Breast epithelium (tissue), 4 donors: ENCODE data around the gene DNAJC3. TPM values are rescaled to one million over a fixed set of nuclear protein-coding genes. Genes with fewer than 3 reads are reported as not detected.

Source experiments
- DNase-seq, 2 donors: peaks; one replicate each; pipeline ENCODE4 v3.0.0-alpha.2; 2019; ENCODE audit warnings: low spot score in 2 of 2
- H3K27ac ChIP-seq, 2 donors: fragments of 200-600 bp; sonication (generic) in 1 of 2; one replicate each; pipeline ENCODE4 v1.5.1; 2016 to 2019; ENCODE audit warnings: mild to moderate bottlenecking in 1 of 2
- H3K27me3 ChIP-seq, 2 donors: fragments of 200-600 bp; sonication (generic) in 1 of 2; one replicate each; pipeline versions ENCODE4 v1.5.1 to v1.6.0; 2017 to 2019; ENCODE audit warnings: control low read depth in 1 of 2, mild to moderate bottlenecking in 1 of 2
- H3K36me3 ChIP-seq: fragments of 200-600 bp; one replicate; pipeline ENCODE4 v1.5.1; 2019
- H3K4me1 ChIP-seq, 2 donors: fragments of 200-600 bp; sonication (generic); one replicate each; pipeline ENCODE4 v1.5.1; 2016 to 2019; ENCODE audit warnings: control low read depth in 1 of 2
- H3K4me3 ChIP-seq, 3 donors: fragments of 200-600 bp; sonication (generic); 1 replicate in 2 of 3; 2 replicates in 1 of 3; pipeline ENCODE4 v1.5.1; 2016 to 2019; ENCODE audit warnings: mild to moderate bottlenecking in 3 of 3, moderate library complexity in 2 of 3
- H3K9me3 ChIP-seq, 2 donors: fragments of 200-600 bp; sonication (generic) in 1 of 2; one replicate each; pipeline ENCODE4 v1.5.1; 2016 to 2019; ENCODE audit warnings: control low read depth in 1 of 2
- POLR2A ChIP-seq: fragments of 450-650 bp; IDR thresholded peaks from one replicate; pipeline ENCODE4 v1.6.1; 2016; ENCODE audit warnings: antibody characterized with exemption, mild to moderate bottlenecking, moderate library complexity
- POLR2AphosphoS5 ChIP-seq, 3 donors: sonication (generic); formaldehyde crosslinking; IDR thresholded peaks; one replicate each; pipeline ENCODE4 v1.6.1; 2017; ENCODE audit warnings: antibody characterized with exemption in 3 of 3
- intact Hi-C: fragments of 100-400 bp; cut with DNase I; formaldehyde crosslinking; loops from one replicate; pipeline ENCODE4 v1.15.1; 2023; ENCODE audit warnings: low total_unique reads
- total RNA-seq, 3 donors: library from RNA; depleted of rRNA; stranded (reverse); fragments of >200 nt; gene quantifications; one replicate each; pipeline ENCODE4 v1.1.0, GENCODE V29; 2016
- TF ChIP-seq, protein P1 (sequence below), 3 donors: fragments of 450-650 bp; IDR thresholded peaks; one replicate each; pipeline ENCODE4 v1.5.1; 2016 to 2017; ENCODE audit warnings: antibody characterized with exemption in 3 of 3, mild to moderate bottlenecking in 3 of 3, moderate library complexity in 3 of 3

Gene DNAJC3
- total RNA-seq, 3 donors from 2014 or later, result 44.3 to 62.3 (median 60.3) TPM

DNA sequence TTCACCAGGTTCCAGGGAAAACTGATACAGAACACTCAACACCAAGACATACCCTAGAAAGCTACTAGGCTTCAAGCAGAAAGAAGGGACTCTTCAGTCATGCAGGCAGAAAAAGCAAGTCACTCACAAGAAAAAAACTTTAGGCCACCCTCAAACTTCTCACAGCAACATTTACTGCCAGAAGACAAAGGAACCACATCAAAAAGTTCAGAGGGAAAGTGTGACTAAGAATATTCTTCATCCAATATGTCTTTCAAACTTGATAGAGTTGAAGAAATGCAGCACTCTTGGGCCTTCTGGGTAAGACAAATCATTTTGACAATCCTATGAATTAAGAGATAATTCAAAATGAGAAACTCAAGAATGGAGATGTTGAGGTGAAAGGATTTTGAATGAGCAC is 40.1 kb upstream of the DNAJC3 start:
- TF ChIP-seq POLR2AphosphoS5 (IDR thresholded peaks at IDR 0.05) (no peak), POLR2A (no peak)
- TF ChIP-seq, protein P1, sequence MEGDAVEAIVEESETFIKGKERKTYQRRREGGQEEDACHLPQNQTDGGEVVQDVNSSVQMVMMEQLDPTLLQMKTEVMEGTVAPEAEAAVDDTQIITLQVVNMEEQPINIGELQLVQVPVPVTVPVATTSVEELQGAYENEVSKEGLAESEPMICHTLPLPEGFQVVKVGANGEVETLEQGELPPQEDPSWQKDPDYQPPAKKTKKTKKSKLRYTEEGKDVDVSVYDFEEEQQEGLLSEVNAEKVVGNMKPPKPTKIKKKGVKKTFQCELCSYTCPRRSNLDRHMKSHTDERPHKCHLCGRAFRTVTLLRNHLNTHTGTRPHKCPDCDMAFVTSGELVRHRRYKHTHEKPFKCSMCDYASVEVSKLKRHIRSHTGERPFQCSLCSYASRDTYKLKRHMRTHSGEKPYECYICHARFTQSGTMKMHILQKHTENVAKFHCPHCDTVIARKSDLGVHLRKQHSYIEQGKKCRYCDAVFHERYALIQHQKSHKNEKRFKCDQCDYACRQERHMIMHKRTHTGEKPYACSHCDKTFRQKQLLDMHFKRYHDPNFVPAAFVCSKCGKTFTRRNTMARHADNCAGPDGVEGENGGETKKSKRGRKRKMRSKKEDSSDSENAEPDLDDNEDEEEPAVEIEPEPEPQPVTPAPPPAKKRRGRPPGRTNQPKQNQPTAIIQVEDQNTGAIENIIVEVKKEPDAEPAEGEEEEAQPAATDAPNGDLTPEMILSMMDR (IDR thresholded peaks at IDR 0.05), result no peak
- Histone ChIP-seq H3K4me1 (peaks cover 0 to 4% of the 10 kb centered on the region in 2 donors), H3K9me3 (no peaks in the 10 kb centered on the region), H3K27me3 (peaks cover 0 to 8% of the 10 kb centered on the region in 2 donors), H3K36me3 (no peaks in the 10 kb centered on the region), H3K27ac (no peak overlapping the region), H3K4me3 (no peak overlapping the region)
- intact Hi-C loops, result no loop called here
- no peak for DNase-seq

DNA sequence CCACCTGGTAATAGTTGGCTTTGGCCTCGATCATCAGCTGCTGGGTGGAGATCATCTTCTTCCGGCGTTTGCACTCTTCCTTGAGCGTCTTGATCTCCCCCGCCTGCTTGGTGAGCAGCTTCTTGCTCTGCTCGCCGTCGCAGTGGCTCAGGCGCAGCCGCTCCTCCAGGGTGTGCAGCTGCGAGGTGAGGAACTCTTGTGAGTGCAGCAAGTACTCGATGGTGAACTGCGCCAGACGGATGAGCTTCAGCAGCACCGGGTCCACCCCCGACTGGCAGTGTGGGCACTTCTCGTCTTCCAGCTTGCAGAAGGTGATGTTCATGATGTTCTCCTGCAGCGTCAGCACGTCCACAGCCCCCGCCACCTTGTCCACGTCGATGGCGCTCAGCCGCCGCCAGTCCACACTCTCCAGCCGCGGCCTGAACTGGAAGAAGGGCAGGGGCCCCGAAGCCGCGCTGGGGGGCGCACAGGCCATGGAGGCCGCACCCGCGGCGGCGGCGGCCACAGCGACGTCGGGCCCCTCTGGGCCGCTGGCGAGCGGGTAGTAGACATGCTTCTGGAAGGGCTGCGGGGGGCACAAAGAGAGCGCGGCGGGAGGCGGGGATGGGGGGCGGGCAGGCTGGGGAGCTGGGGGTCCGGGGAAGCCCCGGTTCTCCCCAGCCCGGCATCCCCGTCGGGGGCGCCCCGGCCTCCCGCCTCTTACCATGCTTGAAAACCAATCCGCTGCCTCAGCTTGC is 35.5 kb upstream of the DNAJC3 start:
- TF ChIP-seq POLR2A, result no peak
- TF ChIP-seq, protein P1 (IDR thresholded peaks at IDR 0.05), result no peak
- TF ChIP-seq POLR2AphosphoS5 (IDR thresholded peaks at IDR 0.05), result no peak
- Histone ChIP-seq H3K4me1 (peaks cover 0 to 9% of the 10 kb centered on the region in 2 donors), H3K27me3 (peaks cover 0 to 21% of the 10 kb centered on the region in 2 donors), H3K9me3 (no peaks in the 10 kb centered on the region), H3K27ac (peak overlapping the region in 1 of 2 donors; percentile 19), H3K4me3 (peak overlapping the region; percentile 42 to 72 (median 57)), H3K36me3 (no peaks in the 10 kb centered on the region)
- intact Hi-C loops, result no loop called here
- no peak for DNase-seq

GRCh38 chr13:95642028-95642621 is 34.8 kb upstream of the DNAJC3 start:
- no peak for TF ChIP-seq POLR2A
- no peak for TF ChIP-seq POLR2AphosphoS5 (IDR thresholded peaks at IDR 0.05)
- TF ChIP-seq, protein P1 (IDR thresholded peaks at IDR 0.05), result no peak
- H3K36me3 ChIP-seq, result no peaks in the 10 kb centered on the region
- H3K27ac ChIP-seq, result no peak overlapping the region
- no peaks in the 10 kb centered on the region for H3K9me3 ChIP-seq
- intact Hi-C loops, result no loop called here
- peaks cover 0 to 9% of the 10 kb centered on the region in 2 donors for H3K4me1 ChIP-seq
- H3K27me3 ChIP-seq, result peaks cover 0 to 21% of the 10 kb centered on the region in 2 donors
- H3K4me3 ChIP-seq, result peak overlapping the region; percentile 42 to 72 (median 57)
- no peak for DNase-seq

- H3K27ac ChIP-seq, result peak overlapping the region in 1 of 2 donors; percentile 85
- peaks cover 0 to 9% of the 10 kb centered on the region in 2 donors for H3K4me1 ChIP-seq
- intact Hi-C loops, result no loop called here
- no peaks in the 10 kb centered on the region for H3K9me3 ChIP-seq
- no peak for DNase-seq
- peaks cover 0 to 21% of the 10 kb centered on the region in 2 donors for H3K27me3 ChIP-seq
- TF ChIP-seq, protein P1 (IDR thresholded peaks at IDR 0.05), result no peak
- TF ChIP-seq POLR2A, result no peak
- TF ChIP-seq POLR2AphosphoS5 (IDR thresholded peaks at IDR 0.05), result no peak
- H3K36me3 ChIP-seq, result no peaks in the 10 kb centered on the region
- peak overlapping the region in 2 of 3 donors; percentile 53 to 73 for H3K4me3 ChIP-seq
Measured at GRCh38 chr13:95642999-95643398, 33.9 kb upstream of the DNAJC3 start.

- no peaks in the 10 kb centered on the region for H3K9me3 ChIP-seq
- H3K27ac ChIP-seq, result peak overlapping the region; percentile 3 to 85
- H3K27me3 ChIP-seq, result peaks cover 0 to 21% of the 10 kb centered on the region in 2 donors
- H3K36me3 ChIP-seq, result no peaks in the 10 kb centered on the region
- H3K4me3 ChIP-seq, result peak overlapping the region; percentile 53 to 73 (median 63)
- TF ChIP-seq, protein P1 (IDR thresholded peaks at IDR 0.05), result no peak
- no peak for TF ChIP-seq POLR2A
- no peak for TF ChIP-seq POLR2AphosphoS5 (IDR thresholded peaks at IDR 0.05)
- DNase-seq, result no peak
- intact Hi-C loops, result no loop called here
- peaks cover 0 to 9% of the 10 kb centered on the region in 2 donors for H3K4me1 ChIP-seq
Measured at GRCh38 chr13:95643571-95643935, 33.4 kb upstream of the DNAJC3 start.
